ENCODE measurements around the gene OR1K1. TPM values are rescaled to one million over a fixed set of nuclear protein-coding genes. Genes with fewer than 3 reads are reported as not detected.

Gene OR1K1, protein sequence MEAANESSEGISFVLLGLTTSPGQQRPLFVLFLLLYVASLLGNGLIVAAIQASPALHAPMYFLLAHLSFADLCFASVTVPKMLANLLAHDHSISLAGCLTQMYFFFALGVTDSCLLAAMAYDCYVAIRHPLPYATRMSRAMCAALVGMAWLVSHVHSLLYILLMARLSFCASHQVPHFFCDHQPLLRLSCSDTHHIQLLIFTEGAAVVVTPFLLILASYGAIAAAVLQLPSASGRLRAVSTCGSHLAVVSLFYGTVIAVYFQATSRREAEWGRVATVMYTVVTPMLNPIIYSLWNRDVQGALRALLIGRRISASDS
- not detected in 2 replicates for total RNA-seq (2014; rRNA removed; shearing (Covaris generic))

GRCh38 chr9:122800066-122801060 lies at the start of gene OR1K1:
OR1K1 (plus strand) TSS chr9:122800123; CDS start chr9:122800123, 0 bp downstream.
- in situ Hi-C loops (cut with HindIII; ENCODE audit: low sequenced_read_pairs) = no loop called here
- DNase-seq (ENCODE audit: low spot score) = no peak

DNA sequence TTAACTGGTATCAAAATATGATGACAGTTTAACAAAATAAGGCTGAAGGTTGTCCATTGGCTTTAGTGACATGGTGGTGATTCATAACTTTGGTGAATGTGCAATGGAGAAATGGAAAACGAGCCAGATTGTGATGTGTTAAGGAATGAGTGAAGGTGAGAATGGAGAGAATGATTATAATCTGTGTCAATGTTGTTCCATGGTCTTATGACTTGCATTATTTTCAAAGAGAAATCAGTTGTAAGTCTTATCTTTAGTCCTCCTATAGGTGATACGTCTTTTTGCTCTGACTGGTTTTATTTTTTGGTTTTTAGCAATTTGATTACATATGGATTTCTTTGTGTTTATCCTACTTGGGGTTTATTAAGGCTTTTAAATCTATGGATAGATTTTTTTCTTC lies 45.1 kb upstream of the OR1K1 start:
- no peak for DNase-seq (ENCODE audit: low spot score)
- in situ Hi-C loops (cut with HindIII; ENCODE audit: low sequenced_read_pairs) = no loop called here

GRCh38 chr9:122767817-122768216 lies 32.1 kb upstream of the OR1K1 start:
- in situ Hi-C loops (cut with HindIII; ENCODE audit: low sequenced_read_pairs) = no loop called here
- no peak for DNase-seq (ENCODE audit: low spot score)

DNA sequence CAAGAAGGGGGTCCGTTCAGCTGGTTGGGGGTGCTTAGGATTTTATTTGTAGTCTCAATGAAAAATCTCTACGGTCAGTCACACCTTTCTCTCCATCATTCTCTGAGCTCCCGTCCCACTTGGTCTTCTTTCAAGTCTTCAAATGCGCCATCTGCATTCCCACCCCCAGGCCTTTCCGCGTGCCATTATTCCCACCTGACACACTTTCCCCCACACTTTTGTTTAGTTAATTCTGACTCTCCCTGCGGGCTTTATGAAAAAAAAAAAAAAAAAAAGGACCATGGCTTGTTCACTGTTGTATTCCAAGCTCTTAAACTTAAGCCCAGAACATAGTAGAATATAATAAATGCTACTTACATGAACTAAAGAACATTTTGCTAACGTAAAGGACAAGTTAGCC lies 22.9 kb upstream of the OR1K1 start:
- in situ Hi-C loops (cut with HindIII; ENCODE audit: low sequenced_read_pairs) = no loop called here
- DNase-seq (ENCODE audit: low spot score) = no peak

DNA sequence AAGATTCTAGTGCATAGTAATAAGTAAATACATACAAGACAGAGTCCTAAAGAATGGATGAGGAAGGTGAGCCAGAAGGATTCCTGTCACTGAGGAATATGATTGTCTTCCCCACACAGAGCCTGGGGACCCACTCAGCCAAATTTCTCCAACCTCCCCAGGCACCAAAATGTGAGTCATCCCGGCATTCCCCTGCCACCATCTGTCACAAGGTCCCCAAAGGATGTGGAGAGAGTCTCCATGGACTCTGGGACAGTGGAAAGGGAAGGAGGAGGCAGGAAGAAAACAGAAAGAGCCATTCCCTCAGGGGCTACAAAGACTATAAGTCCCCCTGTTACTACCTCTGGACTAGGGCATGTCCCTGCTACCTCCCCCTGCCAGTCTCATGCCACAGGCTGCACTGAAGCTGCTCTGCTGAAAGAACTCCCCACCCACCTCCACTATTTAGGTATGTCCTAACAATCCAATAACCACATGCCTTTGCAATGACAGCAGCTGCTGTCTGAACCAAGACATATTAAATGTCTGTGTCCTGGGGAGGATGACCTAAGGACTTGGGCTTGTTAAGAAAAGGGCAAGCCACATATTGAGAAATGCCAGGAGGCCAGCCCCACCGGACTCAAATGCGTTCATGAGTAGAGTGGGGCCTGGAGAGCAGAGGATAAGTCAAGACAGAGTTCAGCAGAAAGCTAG lies 21.8 kb upstream of the OR1K1 start:
- no peak for DNase-seq (ENCODE audit: low spot score)
- in situ Hi-C loops (cut with HindIII; ENCODE audit: low sequenced_read_pairs) = no loop called here

GRCh38 chr9:122779181-122779580 lies 20.7 kb upstream of the OR1K1 start:
- no peak for DNase-seq (ENCODE audit: low spot score)
- in situ Hi-C loops (cut with HindIII; ENCODE audit: low sequenced_read_pairs) = no loop called here

GRCh38 chr9:122780026-122780425 lies 19.9 kb upstream of the OR1K1 start:
- in situ Hi-C loops (cut with HindIII; ENCODE audit: low sequenced_read_pairs) = no loop called here
- no peak for DNase-seq (ENCODE audit: low spot score)

GRCh38 chr9:122781671-122782070 lies 18.3 kb upstream of the OR1K1 start:
- in situ Hi-C loops (cut with HindIII; ENCODE audit: low sequenced_read_pairs) = no loop called here
- no peak for DNase-seq (ENCODE audit: low spot score)

DNA sequence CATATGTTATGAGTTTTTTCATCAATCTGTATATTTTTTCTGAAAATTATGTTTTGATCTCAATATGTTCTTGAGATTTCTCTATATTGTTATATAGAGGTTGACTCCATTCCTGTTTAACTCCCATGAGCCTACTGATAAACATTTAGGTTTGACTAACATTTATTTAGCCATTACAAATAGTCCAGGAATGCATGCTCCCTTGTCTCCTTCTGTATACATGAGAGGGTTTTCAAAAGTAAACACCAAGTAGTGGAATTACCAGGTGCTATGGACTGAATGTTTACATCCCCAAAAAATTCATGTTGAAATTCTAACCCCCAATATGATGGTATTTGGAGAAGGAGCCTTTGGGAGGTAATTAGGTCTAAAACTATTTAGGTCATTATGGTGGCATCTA lies 14.7 kb upstream of the OR1K1 start:
- no peak for DNase-seq (ENCODE audit: low spot score)
- in situ Hi-C loops (cut with HindIII; ENCODE audit: low sequenced_read_pairs) = no loop called here

GRCh38 chr9:122786338-122786737 lies 13.6 kb upstream of the OR1K1 start:
- DNase-seq (ENCODE audit: low spot score) = no peak
- in situ Hi-C loops (cut with HindIII; ENCODE audit: low sequenced_read_pairs) = no loop called here

GRCh38 chr9:122788831-122789230 lies 11.1 kb upstream of the OR1K1 start, which contains the start of gene OR5C1:
OR5C1 (plus strand) TSS chr9:122788933; CDS start chr9:122788933, 0 bp downstream.
- in situ Hi-C loops (cut with HindIII; ENCODE audit: low sequenced_read_pairs) = no loop called here
- no peak for DNase-seq (ENCODE audit: low spot score)

GRCh38 chr9:122789256-122790046 lies 10.5 kb upstream of the OR1K1 start:
- DNase-seq (ENCODE audit: low spot score) = no peak
- in situ Hi-C loops (cut with HindIII; ENCODE audit: low sequenced_read_pairs) = no loop called here

DNA sequence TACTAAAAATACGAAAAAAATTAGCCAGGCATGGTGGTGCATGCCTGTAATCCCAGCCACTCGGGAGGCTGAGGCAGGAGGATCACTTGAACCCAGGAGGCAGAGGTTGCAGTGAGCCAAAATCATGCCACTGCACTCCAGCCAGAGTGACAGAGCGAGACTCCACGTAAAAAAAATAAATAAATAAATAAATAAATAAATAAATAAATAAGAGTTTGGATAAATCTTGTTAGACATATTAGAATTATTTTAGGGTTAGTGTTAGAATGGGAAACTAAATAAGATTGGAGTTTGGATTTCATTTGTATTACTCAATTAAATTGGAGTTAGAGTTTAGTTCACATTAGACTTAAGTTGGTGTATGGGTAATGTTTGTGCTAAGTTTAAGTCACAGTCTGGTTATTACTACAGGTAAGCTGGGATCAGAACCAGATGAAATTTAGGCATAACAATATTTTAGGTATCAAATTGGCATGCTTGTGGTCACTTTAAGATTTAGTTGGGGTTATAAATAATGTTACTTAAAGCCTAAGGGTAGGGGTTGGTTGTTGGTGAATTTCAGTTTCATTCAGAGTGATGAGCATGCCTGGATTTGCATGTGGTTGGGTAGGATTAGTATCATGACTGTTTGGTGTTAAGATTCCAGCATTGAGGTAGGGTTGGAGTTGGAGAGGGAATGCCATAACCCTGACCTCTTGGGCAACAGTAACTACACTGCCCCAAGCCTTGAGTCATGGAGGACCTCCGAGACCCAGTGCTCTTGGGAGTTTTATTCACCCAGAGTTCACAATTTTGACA lies 7.9 kb upstream of the OR1K1 start:
- no peak for DNase-seq (ENCODE audit: low spot score)
- in situ Hi-C loops (cut with HindIII; ENCODE audit: low sequenced_read_pairs) = no loop called here

DNA sequence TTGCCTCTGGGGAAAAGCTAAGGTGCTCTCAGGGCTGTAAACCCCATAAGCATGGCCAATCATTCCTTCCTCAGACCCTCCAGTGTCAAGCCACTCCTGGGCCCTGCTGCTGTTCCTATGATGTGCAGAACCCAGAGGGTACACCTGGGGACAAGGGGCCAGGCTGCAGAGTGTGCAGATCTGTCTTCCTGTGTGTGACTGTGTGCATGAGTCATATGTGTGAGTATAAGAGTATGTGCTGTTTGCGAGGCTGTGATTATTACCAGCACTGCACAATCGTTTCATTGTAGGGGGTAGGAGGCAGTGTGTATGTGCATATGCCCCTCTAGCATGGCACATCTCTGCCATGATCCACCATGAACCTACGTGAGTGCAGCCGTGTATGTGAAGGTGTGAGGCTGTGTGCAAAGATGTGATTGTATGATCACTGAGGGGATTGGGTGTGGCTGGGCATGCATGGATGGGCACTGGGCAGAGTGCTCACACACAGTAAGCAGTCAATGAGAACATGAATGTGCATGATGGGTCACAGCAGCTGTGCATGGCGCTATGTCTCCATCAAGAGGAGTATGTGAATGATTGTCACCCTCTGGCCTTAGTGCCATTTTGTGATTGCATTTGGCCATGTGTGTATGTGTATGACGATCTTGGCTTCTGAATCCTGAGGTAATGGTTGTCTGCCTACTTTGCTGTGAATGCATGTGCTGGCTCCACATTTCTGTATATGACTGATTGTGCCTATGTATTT lies 2.4 kb upstream of the OR1K1 start:
- in situ Hi-C loops (cut with HindIII; ENCODE audit: low sequenced_read_pairs) = no loop called here
- no peak for DNase-seq (ENCODE audit: low spot score)

GRCh38 chr9:122806661-122807060 lies 6.7 kb downstream of the OR1K1 start:
- no peak for DNase-seq (ENCODE audit: low spot score)
- in situ Hi-C loops (cut with HindIII; ENCODE audit: low sequenced_read_pairs) = no loop called here

GRCh38 chr9:122807271-122807900 lies 7.5 kb downstream of the OR1K1 start:
- in situ Hi-C loops (cut with HindIII; ENCODE audit: low sequenced_read_pairs) = no loop called here
- DNase-seq (ENCODE audit: low spot score) = no peak

GRCh38 chr9:122808141-122808540 lies 8.2 kb downstream of the OR1K1 start:
- no peak for DNase-seq (ENCODE audit: low spot score)
- in situ Hi-C loops (cut with HindIII; ENCODE audit: low sequenced_read_pairs) = no loop called here

Data from G401 (cell line).